Pulmonary artery endothelial cell (primary cell): ENCODE data around the gene GLIS2. TPM values are rescaled to one million over a fixed set of nuclear protein-coding genes. Genes with fewer than 3 reads are reported as not detected.
"Not testable (repeated sequence)": the region's sequence is repeated elsewhere in the genome, so short reads cannot be mapped to it uniquely, and the experiment has no call there.

Experiments
- DNase-seq: peaks from one replicate; pipeline ENCODE4 v3.0.0-alpha.2; 2011; ENCODE audit warnings: low read depth, low spot score
- total RNA-seq: library from RNA; depleted of rRNA; stranded (reverse); fragments of >200 nt; gene quantifications from 2 replicates; pipeline ENCODE4 v1.2.3, GENCODE V29; 2014

GLIS2 gene
- total RNA-seq, 1 donor from 2014 or later, result 1.6 TPM

GRCh38 chr16:4333714-4334113 lies 17.8 kb downstream of the GLIS2 start:
- DNase-seq, result not testable (repeated sequence)

DNA sequence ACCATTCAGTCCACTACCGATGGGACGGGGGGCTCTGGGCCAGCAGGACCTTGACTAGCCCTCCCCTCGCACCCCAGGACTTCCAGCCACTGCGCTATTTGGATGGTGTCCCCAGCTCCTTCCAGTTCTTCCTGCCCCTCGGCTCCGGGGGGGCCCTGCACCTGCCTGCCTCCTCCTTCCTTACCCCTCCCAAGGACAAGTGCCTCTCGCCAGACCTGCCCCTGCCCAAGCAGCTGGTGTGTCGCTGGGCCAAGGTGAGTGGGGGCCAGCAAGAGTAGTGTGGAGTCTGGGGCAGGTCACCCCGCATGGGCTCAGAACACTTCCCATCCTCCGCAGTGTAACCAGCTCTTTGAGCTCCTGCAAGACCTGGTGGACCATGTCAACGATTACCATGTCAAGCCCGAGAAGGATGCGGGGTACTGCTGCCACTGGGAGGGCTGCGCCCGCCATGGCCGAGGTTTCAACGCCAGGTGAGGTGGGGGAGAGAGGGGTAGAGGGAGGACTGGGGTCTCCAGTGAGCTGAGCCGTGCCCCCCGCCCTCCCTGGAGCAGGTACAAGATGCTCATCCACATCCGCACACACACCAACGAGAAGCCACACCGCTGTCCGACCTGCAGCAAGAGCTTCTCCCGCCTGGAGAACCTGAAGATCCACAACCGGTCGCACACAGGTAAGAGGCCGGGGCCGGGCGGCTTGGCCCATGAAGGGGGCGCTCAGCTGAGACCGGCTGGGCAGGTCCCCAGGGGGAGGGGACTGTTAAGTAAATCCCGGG lies 19.0 kb downstream of the GLIS2 start:
- DNase-seq, result no peak

DNA sequence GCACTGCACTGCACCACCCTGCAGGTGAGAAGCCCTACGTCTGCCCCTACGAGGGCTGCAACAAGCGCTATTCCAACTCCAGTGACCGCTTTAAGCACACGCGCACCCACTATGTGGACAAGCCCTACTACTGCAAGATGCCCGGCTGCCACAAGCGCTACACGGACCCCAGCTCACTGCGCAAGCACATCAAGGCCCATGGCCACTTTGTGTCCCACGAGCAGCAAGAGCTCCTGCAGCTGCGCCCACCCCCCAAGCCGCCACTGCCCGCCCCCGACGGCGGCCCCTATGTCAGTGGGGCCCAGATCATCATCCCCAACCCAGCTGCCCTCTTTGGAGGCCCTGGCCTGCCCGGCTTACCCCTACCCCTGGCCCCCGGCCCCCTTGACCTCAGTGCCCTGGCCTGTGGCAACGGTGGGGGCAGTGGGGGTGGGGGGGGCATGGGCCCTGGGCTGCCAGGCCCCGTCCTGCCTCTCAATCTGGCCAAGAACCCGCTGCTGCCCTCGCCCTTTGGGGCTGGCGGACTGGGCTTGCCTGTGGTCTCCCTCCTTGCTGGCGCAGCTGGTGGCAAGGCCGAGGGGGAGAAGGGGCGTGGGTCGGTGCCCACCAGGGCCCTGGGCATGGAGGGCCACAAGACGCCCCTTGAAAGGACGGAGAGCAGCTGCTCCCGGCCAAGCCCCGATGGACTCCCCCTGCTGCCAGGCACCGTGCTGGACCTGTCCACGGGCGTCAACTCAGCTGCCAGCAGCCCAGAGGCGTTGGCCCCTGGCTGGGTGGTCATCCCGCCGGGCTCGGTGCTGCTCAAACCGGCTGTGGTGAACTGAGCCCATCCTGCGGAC lies 21.1 kb downstream of the GLIS2 start:
- no peak for DNase-seq

- DNase-seq, result no peak
Observed at GRCh38 chr16:4337540-4338088, 21.7 kb downstream of the GLIS2 start.

- no peak for DNase-seq
Observed at GRCh38 chr16:4338125-4338582, 22.3 kb downstream of the GLIS2 start.

GRCh38 chr16:4338712-4339299 lies 22.9 kb downstream of the GLIS2 start:
- DNase-seq, result no peak

DNA sequence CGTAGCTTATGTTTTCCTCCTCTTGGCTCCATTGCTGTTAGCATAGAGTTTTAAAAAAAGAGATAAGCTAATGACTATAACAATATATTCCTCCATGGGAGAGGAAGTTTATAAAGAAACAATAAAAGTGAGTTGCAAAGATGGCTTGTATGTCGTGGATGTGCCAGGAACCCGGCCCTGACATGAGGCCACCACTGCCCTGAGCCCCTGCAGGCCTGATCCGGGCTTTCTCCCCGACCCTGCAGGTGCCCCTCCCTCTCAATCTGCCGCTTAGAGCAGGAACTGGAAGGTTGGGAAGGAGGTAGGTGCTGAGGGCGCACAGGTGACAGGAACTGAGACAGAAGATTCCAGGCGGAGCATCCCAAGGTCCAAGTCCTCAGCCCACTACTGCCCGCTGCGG lies 23.6 kb downstream of the GLIS2 start:
- DNase-seq, result no peak

GRCh38 chr16:4339909-4340308 lies 24.0 kb downstream of the GLIS2 start:
- peak; percentile 27 for DNase-seq

GRCh38 chr16:4340443-4340842 lies 24.6 kb downstream of the GLIS2 start:
- no peak for DNase-seq

DNA sequence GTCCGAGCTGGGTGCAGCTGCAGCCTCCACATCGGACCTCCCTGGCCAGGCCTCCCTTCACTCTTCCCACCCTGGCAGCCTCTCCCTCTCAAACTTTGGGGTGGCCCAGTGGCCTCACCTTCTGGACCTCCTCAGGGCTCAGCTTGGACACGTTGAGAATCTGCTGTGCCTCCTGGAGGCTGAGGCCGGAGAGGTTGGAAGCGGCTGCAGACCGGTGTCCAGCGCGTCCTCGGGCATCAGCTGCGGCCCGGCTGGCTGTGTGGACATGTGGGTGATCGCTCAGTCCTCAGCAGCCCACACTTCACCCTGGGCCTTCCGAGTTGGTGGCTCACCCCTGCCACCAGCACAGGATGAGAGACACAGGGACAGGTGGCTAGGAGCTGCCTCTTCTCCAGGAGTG lies 25.4 kb downstream of the GLIS2 start:
- no peak for DNase-seq

- no peak for DNase-seq
Observed at GRCh38 chr16:4342866-4343744, 27.2 kb downstream of the GLIS2 start.

GRCh38 chr16:4344300-4344982 lies 28.6 kb downstream of the GLIS2 start:
- DNase-seq, result not testable (repeated sequence)

- no peak for DNase-seq
Observed at GRCh38 chr16:4344983-4345835, 29.3 kb downstream of the GLIS2 start.

GRCh38 chr16:4345836-4346781 lies 30.2 kb downstream of the GLIS2 start:
- no peak for DNase-seq

DNA sequence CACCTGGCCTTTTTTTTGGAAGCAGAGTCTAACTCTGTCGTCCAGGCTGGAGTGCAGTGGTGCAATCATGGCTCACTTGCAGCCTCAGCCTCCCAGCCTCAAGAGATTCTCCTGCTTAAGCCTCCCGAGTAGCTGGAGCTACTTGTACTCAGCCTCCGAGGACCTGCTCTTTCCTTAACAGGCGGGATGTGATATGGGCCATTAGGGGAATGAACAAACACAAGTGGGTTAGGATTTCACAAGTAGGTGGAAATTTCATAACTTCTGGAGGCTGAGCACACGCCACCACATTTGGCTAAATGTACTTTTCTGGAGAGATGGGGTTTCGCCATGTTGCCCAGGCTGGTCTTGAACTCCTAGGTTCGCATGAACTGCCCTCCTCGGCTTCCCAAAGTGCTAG lies 31.1 kb downstream of the GLIS2 start:
- DNase-seq, result no peak

GRCh38 chr16:4347765-4348509 lies 32.1 kb downstream of the GLIS2 start:
- DNase-seq, result no peak

- DNase-seq, result no peak
Observed at GRCh38 chr16:4349332-4349731, 33.5 kb downstream of the GLIS2 start.
